GM12865 (cell line): Measurements from ENCODE around the gene WDFY3.

Experiments used
- DNase-seq: peaks from one replicate; pipeline ENCODE4 v3.0.0; 2010; ENCODE audit warnings: low read depth
- H3K4me3 ChIP-seq: 2 replicates; pipeline ENCODE4 v1.5.1; 2011; ENCODE audit warnings: mild to moderate bottlenecking, low read depth, low read length, control low read depth
- CTCF ChIP-seq: IDR thresholded peaks from 2 replicates; pipeline ENCODE4 v1.5.1; 2011; ENCODE audit warnings: low read length, control low read depth, low read depth, inconsistent platforms; ENCODE audit not compliant: insufficient read depth; ENCODE audit errors: missing control alignments

WDFY3 gene

GRCh38 chr4:84901740-84902281, 64.7 kb downstream of the WDFY3 start:
- no peak overlapping the region for H3K4me3 ChIP-seq
- no peak for TF ChIP-seq CTCF
- no peak for DNase-seq

- no peak overlapping the region for H3K4me3 ChIP-seq
- TF ChIP-seq CTCF, result no peak
- DNase-seq, result no peak
Observed at GRCh38 chr4:84901173-84901572, 65.3 kb downstream of the WDFY3 start.

GRCh38 chr4:84899616-84900015, 66.9 kb downstream of the WDFY3 start:
- no peak for TF ChIP-seq CTCF
- H3K4me3 ChIP-seq, result no peak overlapping the region
- DNase-seq, result no peak

- TF ChIP-seq CTCF, result no peak
- DNase-seq, result no peak
Observed at GRCh38 chr4:84897516-84897915, 69.0 kb downstream of the WDFY3 start.

GRCh38 chr4:84895283-84895682, 71.2 kb downstream of the WDFY3 start:
- DNase-seq, result no peak
- no peak for TF ChIP-seq CTCF
- no peak overlapping the region for H3K4me3 ChIP-seq

More at GRCh38 chr4:84897516-84897915, 69.0 kb downstream of the WDFY3 start:
- H3K4me3 ChIP-seq, result no peak overlapping the region

GRCh38 chr4:84894621-84895020, 71.9 kb downstream of the WDFY3 start:
- no peak overlapping the region for H3K4me3 ChIP-seq
- TF ChIP-seq CTCF, result no peak
- DNase-seq, result no peak

GRCh38 chr4:84892950-84893349, 73.5 kb downstream of the WDFY3 start:
- DNase-seq, result no peak

More at GRCh38 chr4:84892950-84893349, 73.5 kb downstream of the WDFY3 start:
- H3K4me3 ChIP-seq, result no peak overlapping the region
- no peak for TF ChIP-seq CTCF
